ENCODE data around the gene PCIF1. TPM values are rescaled to one million over a fixed set of nuclear protein-coding genes. Genes with fewer than 3 reads are reported as not detected.

Gene PCIF1
- total RNA-seq, 2 experiments from 2014 or later = 100 TPM

- Histone ChIP-seq H3K9me3 (ENCODE audit: control insufficient read depth in 1 of 2, insufficient read depth in 1 of 2, low read length in 2 of 2) (no peaks in the 10 kb centered on the region), H3K27me3 (ENCODE audit: control insufficient read depth in 1 of 2, insufficient read depth in 2 of 2, low read length in 2 of 2) (peaks cover 0 to 3% of the 10 kb centered on the region in 2 experiments), H3K36me3 (ENCODE audit: insufficient read depth, low read length) (no peaks in the 10 kb centered on the region), H3K27ac (ENCODE audit: low read depth in 1 of 2, low read length in 2 of 2) (no peak overlapping the region), H3K4me3 (ENCODE audit: low read length) (no peak overlapping the region), H3K4me1 (ENCODE audit: insufficient read depth, low read length) (no peaks in the 10 kb centered on the region)
- POLR2A ChIA-PET = interaction anchor here (0.6 kb wide), 2 partner anchors 11 to 43 kb away, joined by 3 read pairs; no protein-coding TSS in a partner anchor
- Mint-ChIP-seq H3K4me1 (ENCODE audit: low read depth) (no peaks in the 10 kb centered on the region), H3K9me3 (no peaks in the 10 kb centered on the region), H3K4me3 (no peak overlapping the region), H3K36me3 (ENCODE audit: low read depth) (no peaks in the 10 kb centered on the region), H3K27me3 (no peaks in the 10 kb centered on the region), H3K27ac (no peak overlapping the region)
- TF ChIP-seq, protein P1, sequence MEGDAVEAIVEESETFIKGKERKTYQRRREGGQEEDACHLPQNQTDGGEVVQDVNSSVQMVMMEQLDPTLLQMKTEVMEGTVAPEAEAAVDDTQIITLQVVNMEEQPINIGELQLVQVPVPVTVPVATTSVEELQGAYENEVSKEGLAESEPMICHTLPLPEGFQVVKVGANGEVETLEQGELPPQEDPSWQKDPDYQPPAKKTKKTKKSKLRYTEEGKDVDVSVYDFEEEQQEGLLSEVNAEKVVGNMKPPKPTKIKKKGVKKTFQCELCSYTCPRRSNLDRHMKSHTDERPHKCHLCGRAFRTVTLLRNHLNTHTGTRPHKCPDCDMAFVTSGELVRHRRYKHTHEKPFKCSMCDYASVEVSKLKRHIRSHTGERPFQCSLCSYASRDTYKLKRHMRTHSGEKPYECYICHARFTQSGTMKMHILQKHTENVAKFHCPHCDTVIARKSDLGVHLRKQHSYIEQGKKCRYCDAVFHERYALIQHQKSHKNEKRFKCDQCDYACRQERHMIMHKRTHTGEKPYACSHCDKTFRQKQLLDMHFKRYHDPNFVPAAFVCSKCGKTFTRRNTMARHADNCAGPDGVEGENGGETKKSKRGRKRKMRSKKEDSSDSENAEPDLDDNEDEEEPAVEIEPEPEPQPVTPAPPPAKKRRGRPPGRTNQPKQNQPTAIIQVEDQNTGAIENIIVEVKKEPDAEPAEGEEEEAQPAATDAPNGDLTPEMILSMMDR (IDR thresholded peaks at IDR 0.05) = no peak
- ATAC-seq (ENCODE audit: poor library complexity) (no peak), DNase-seq (peak in 1 of 14 experiments; percentile 6)
- CTCF ChIA-PET = no interaction called here
- intact Hi-C loops (cut with DNase I, micrococcal nuclease) = loop anchor here in 1 of 2 experiments (10.0 kb wide), 1 partner anchor 194 kb away; no protein-coding TSS in a partner anchor
Measured at GRCh38 chr20:45981261-45981660, 46.8 kb downstream of the PCIF1 start.

DNA sequence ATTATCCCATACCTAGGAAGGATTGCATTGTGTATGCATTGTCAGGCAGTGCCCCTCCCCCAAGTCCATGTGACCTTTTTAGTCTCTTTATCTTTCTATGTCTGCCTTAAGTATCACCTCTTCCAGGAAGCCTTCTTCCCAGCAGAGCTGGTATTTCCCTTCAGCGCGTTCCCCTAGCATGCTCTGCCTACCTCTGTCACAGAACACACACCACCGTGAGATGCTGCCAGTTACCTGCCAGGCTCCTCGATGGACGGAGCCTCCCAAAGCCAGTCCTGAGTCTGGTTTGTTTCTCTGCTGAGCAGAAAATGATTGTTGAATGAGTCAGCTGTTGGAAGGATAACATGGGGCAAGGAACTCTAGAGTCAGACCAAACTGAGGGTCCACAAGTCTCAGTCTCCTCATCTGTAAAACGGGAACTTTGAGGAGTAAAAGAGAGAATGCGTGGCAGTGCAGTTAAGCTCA, 48.8 kb downstream of the PCIF1 start:
- ATAC-seq (ENCODE audit: poor library complexity) (no peak), DNase-seq (no peak)
- H3K4me3 ChIP-seq (ENCODE audit: low read length) = no peak overlapping the region
- POLR2A ChIA-PET = interaction anchor here (0.9 to 1.7 kb wide), 2 partner anchors 12 to 48 kb away, joined by 3 to 4 read pairs; partner anchors contain the start of gene ZNF335
- TF ChIP-seq, protein P1 (IDR thresholded peaks at IDR 0.05) = no peak
- no peaks in the 10 kb centered on the region for H3K9me3 ChIP-seq (ENCODE audit: control insufficient read depth in 1 of 2, insufficient read depth in 1 of 2, low read length in 2 of 2)
- intact Hi-C loops (cut with DNase I, micrococcal nuclease) = loop anchor here in 1 of 2 experiments (10.0 kb wide), 1 partner anchor 191 kb away; no protein-coding TSS in a partner anchor
- H3K4me1 ChIP-seq (ENCODE audit: insufficient read depth, low read length) = peaks cover 7% of the 10 kb centered on the region
- CTCF ChIA-PET = interaction anchor here (0.7 to 1.0 kb wide), 2 partner anchors 31 to 40 kb away, joined by 4 read pairs; no protein-coding TSS in a partner anchor
- H3K27ac Mint-ChIP-seq = no peak overlapping the region
- H3K27me3 ChIP-seq (ENCODE audit: control insufficient read depth in 1 of 2, insufficient read depth in 2 of 2, low read length in 2 of 2) = peaks cover 0 to 3% of the 10 kb centered on the region in 2 experiments
- H3K27ac ChIP-seq (ENCODE audit: low read depth in 1 of 2, low read length in 2 of 2) = no peak overlapping the region
- H3K36me3 Mint-ChIP-seq (ENCODE audit: low read depth) = no peaks in the 10 kb centered on the region
- no peaks in the 10 kb centered on the region for H3K9me3 Mint-ChIP-seq
- H3K4me1 Mint-ChIP-seq (ENCODE audit: low read depth) = no peaks in the 10 kb centered on the region
- no peak overlapping the region for H3K4me3 Mint-ChIP-seq
- H3K36me3 ChIP-seq (ENCODE audit: insufficient read depth, low read length) = no peaks in the 10 kb centered on the region
- H3K27me3 Mint-ChIP-seq = no peaks in the 10 kb centered on the region

DNA sequence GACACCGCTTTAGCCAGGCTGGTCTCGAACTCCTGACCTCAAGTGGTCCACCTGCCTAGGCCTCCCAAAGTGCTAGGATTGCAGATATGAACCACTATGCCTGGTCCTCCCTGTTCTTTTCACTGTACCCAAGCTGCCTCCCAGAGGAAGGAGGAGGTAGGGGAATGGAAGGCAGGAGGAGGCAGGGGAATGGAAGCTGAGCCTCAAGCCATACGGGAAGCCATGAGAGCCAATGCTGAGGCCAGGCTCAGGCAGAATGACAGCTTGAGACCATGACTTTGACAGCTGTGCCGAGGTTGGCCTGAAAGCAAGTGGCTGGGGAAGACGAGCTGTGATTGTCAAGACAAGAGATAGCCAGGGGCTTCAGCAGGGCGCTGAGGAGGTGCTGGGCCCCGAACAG, 51.1 kb downstream of the PCIF1 start:
- Mint-ChIP-seq H3K36me3 (ENCODE audit: low read depth) (no peaks in the 10 kb centered on the region), H3K27me3 (no peaks in the 10 kb centered on the region), H3K4me1 (ENCODE audit: low read depth) (no peaks in the 10 kb centered on the region), H3K4me3 (no peak overlapping the region), H3K9me3 (no peaks in the 10 kb centered on the region), H3K27ac (no peak overlapping the region)
- Histone ChIP-seq H3K36me3 (ENCODE audit: insufficient read depth, low read length) (no peaks in the 10 kb centered on the region), H3K27me3 (ENCODE audit: control insufficient read depth in 1 of 2, insufficient read depth in 2 of 2, low read length in 2 of 2) (peaks cover 0 to 5% of the 10 kb centered on the region in 2 experiments), H3K27ac (ENCODE audit: low read depth in 1 of 2, low read length in 2 of 2) (no peak overlapping the region), H3K9me3 (ENCODE audit: control insufficient read depth in 1 of 2, insufficient read depth in 1 of 2, low read length in 2 of 2) (no peaks in the 10 kb centered on the region), H3K4me1 (ENCODE audit: insufficient read depth, low read length) (peaks cover 7% of the 10 kb centered on the region), H3K4me3 (ENCODE audit: low read length) (no peak overlapping the region)
- DNase-seq = peak in 1 of 14 experiments; percentile 0
- TF ChIP-seq, protein P1 (IDR thresholded peaks at IDR 0.05) = no peak
- intact Hi-C loops (cut with DNase I, micrococcal nuclease) = loop anchor here in 1 of 2 experiments (10.0 kb wide), 1 partner anchor 189 kb away; no protein-coding TSS in a partner anchor
- POLR2A ChIA-PET = no interaction called here
- no peak for ATAC-seq (ENCODE audit: poor library complexity)
- CTCF ChIA-PET = interaction anchor here (3.0 kb wide), 1 partner anchor 29 kb away, joined by 27 read pairs; no protein-coding TSS in a partner anchor

Data from CD4-positive, alpha-beta T cell (primary cell).